Measurements from ENCODE around the gene SPPL3.
"Not testable (repeated sequence)": the region's sequence is repeated elsewhere in the genome, so short reads cannot be mapped to it uniquely, and the experiment has no call there.

DNA sequence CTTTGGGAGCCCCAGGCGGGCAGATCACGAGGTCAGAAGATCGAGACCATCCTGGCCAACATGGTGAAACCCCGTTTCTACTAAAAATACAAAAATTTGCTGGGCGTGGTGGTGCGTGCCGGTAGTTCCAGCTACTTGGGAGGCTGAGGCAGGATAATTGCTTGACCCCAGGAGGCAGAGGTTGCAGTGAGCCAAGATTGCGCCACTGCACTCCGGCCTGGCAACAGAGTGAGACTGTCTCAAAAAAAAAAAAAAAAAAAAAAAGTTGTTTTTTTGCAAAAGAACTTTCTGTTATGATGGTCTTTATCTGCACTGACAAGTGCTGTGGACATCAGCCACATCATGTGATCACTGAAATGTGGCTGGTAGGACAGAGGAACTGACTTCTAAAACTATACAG, 111.7 kb downstream of the SPPL3 start:
- TF ChIP-seq POLR2A (IDR thresholded peaks at IDR 0.05; ENCODE audit: low read length); GATA1 (IDR thresholded peaks at IDR 0.05; ENCODE audit: low read depth, low read length): not testable (repeated sequence)

Measured in erythroblast (primary cell).